Stimulated activated CD4-positive, alpha-beta T cell treated with anti-CD3 and anti-CD28 coated beads, TNF-alpha, amount 100 ng/mL, for 4 hours (primary cell): ENCODE measurements around the gene TMEM37.

Experiments used
- DNase-seq, 3 experiments: peaks; one replicate each; pipeline ENCODE4 v3.0.0-alpha.2; 2020; ENCODE audit warnings: low read depth in 3 of 3

TMEM37 gene

DNA sequence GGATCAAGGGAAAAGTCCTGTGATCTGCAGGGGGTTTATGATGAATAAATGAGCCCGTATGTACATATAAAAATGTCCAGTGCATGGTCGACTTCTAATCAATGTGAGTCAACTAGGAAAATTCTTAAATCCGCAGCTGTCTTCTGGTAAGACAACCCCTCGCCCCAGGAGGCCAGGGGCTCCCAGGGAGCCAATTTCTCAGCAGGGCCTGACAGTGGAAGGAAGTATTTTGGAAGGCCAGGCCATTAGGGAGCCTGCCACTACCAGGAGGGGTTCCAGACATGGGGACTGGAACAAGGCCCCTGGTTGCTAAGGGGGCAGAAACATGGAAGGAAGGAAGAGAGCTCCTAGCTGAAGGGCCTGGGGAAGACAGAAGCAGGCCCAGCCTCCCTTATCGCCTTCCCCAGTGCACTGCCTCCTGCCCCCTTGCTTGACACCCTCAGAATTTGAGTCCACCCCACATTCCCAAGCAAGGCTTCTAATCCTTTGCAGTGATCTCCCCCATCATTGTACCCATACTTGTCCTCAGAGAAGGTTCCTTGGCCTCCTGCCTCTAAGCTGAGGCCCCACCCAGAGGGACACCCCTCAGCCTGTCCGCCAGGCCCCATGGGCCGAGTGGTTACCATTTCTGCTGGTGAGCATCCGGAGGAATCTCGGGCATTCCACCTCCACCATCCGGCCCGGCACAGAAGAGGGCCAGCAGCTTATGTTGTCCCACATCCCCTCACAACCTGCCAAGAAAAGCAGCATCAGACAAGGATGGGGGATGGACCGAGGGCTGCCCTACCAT, 46.7 kb downstream of the TMEM37 start:
- DNase-seq, result no peak

DNA sequence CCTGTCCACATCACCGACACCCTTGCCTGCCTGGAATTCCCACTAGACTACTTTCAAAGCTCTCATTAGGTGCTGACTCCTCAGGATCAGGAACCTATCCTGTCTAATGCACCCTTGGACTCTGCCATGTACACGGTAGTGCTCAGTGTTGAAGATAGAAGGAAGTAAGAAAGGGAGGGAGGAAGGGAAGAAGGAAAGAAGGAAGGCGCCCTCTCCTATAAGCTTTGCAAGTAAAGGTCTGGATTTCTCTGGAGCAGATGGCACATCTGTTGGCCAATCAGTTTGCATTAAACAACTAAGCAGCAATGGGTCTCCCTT, 47.3 kb downstream of the TMEM37 start:
- no peak for DNase-seq

GRCh38 chr2:119480184-119480583, 48.5 kb downstream of the TMEM37 start:
- DNase-seq, result no peak

DNA sequence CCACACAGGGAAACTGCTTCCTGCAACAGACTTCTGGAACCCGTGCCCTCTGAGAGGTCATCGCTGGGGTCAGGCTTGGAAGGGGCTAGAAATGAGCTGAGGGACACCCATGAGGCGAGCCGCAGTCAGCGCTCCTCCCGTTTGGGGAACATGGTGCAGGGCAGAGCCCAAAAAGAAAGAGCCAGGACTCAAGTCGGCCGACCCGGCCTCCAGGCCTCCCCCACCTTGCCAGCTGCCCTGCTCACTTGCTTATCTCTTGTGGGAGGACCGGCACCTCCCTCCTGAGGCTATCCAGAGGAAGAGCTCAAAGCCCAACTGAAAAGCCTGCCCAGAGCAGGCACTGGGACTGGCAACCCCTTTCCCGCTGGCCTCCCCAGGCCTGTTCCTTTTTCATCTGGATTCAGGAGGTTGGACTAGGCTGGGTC, 49.1 kb downstream of the TMEM37 start:
- DNase-seq, result no peak

DNA sequence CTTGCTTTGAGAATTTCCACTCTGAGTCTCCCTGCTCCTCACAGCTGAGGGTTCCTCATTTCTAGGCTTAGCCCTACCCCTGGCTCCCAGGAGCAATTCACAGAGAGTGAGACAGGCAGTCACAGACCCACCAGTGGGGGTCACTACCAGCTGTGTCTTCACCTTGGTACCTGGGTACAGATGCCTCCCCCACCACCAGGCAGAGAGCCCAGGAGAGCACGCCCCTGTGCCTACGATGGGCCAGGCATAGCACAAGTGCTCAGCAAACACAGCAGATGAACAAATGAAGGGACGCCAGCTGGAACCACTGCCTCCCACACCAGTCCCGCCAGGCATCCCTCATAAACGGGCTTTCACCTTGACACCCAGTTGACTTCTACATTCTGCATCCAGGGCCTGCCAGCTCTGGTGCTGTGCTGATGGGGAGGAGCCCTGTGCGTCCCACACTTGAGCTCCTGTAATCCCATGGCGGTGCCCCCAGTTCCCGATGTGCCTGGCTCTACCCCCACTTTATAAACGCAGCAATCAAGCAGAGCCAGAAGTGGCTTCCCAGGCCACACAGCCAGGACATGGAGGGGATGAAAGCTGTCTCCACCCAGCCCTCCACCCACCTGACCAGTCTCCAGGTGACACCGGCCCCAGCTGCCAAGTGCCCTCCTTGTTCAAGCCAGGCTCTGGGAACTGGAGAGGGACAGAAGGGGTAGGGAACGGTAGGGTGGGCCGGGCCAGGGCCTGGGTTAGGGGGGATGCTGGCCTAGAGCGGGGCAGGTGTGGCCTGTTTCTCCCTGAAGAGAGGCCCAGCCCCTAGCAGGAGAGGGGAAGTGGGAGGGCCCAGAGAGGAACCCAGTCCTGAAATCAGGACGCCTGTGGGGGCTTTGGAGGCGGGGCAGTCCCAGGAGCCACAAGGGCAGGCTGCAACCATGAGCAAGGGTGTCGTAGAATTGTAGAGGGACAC, 50.1 kb downstream of the TMEM37 start:
- no peak for DNase-seq

DNA sequence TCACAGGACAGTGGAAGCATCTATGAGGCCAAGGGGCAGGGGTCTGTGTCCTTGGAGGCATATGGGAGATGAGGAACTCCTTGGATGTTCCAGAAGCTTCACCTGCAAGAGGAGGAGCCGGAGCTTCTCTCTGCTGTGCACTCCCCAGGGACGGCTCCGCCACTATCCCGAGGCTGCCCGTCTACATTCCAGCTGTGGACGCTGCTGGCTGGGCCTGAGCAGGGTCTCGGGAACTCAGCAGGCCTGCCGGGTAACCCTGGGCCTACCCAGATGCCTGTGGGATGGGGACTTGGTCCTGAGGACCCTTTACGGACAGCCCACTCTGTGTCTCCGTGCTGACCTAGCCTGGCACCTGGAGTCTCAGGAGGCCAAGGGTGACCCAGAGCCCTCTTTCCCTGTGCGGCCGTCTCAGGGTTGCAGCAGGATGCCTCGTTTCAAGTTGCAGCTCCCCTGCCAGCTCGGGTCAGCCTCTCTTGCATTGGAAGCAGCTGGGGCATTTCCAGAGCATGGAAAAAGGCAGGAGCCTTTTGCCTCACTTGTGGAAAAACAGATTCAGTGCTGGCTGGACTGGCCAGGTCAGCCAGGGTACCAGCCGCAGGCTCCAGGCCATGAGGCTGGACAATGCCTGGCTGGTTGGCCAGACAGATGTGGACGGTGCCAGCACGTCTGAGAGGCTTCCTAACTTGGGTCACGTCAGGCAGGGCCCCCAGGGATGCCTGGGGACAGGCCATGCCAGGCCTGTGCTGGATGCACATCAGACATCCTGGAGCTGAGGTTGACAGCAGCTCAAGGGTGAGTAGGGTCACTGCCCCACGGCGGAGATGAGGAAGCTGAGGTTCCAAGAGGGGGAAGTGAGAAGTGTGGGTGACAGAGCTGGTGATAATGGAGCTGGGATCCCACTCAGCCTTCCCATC, 51.1 kb downstream of the TMEM37 start:
- no peak for DNase-seq

GRCh38 chr2:119483395-119483753, 51.7 kb downstream of the TMEM37 start:
- DNase-seq, result no peak

GRCh38 chr2:119483896-119484718, 52.5 kb downstream of the TMEM37 start:
- no peak for DNase-seq

- DNase-seq, result no peak
Observed at GRCh38 chr2:119484834-119485233, 53.2 kb downstream of the TMEM37 start.

DNA sequence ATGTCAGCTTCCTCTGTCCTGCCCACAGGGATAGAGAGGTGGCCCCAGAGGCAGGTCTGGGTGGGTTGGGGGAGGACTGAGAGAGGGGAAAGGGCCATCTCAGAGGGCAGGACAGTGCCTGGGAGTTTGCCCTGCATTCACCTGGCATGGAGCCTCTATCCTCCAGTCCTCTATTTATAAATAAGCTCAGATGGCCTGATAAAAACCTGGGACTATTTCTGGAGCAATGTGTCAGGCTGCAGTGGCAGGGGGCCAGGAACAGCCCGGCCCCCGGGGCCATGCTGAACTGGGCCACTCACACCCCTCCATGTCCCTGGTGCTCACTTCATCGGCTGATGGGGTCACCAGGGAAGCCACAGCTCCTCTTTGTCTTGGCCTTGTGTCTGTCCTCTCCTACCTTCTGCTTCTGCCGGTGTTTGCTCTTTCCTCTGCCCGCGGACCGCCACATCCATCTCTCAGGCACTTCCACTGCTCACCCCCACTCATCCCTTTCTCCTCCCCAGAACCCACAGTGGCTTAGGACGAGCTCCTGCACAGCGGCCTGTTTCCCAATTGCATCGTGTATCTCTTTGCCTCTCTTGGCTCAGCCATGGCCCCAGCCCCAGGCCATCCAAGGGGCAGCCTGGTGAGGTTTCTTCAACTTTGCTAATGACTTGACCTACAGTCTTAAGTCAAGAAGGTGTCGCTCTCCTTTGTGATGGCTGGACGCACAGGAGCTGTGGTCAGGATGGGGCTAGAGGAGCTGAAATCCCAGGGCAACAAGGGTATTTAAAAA, 53.9 kb downstream of the TMEM37 start:
- DNase-seq, result no peak

DNA sequence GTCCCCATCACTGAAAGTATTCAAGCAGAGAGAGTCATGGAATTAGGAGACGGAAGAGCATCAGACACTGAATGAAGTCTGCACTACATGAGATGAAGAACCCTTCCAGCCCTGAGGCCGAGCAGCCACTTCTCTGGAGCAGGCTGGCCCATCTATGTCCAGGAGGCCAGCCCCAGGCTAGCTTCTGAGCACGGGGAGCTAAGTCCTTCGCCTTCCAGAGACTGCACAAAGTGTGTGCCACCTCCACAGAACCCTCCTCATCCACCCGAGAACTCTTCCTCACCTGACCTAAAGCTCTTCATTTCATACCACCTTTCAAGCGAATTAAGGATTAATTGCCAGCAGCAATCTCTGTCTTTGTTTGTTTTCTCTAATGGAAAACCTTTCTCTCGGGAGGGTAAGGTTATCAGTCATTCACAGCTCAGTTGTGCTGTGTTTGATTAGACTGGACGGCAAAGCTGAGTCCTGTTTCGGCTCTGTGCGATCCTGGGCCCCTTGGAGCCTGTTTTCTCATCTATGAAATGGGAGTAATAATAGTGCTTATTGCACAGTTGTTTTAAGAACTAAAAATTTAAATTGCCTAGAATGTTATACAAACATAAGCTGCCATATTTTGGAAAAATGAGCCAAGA, 54.7 kb downstream of the TMEM37 start:
- DNase-seq, result no peak

GRCh38 chr2:119486886-119487285, 55.2 kb downstream of the TMEM37 start:
- DNase-seq, result no peak

DNA sequence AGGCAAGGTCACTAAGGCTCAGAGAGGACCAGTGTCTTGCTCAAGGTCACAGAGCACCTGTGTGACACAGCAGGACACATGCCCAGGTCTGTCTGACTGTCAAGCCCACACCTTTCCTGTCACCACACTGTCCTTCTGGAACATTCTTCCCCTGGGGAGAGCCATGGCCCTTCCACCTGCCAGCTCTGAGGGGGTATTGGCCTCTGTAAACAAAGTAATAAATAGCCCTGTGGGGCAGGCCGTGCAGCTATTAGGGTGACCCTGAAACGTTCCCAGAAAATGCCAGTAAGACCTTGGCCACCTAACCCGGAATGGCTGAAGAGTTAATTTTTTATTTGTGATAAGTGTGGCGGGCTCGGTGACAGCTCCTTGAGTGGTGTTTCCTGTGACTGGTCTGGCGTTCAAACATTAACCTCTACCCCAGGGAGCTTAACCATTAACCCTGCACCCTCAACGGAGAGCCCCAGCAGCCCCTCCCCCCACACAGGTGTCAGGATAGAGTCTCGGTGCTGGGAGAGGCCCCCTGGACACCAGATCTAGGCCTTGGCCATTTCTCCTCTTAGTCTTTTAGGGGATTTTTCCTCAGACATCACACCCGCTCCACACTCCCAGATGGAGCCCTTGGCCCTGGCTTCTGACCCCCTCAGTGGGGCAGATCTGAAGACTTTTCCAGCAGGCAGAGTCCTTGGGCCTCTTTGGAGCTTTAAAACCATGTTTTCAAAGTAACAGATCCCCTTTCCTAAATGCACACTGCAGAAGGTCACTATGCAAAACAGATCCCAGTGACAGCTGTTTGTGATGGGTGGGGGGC, 56.0 kb downstream of the TMEM37 start:
- no peak for DNase-seq
